H54 (cell line): ENCODE measurements around the gene GTF3C4.
"Not testable (repeated sequence)": the region's sequence is repeated elsewhere in the genome, so short reads cannot be mapped to it uniquely, and the experiment has no call there.

ENCODE experiments used
- DNase-seq: peaks from one replicate; pipeline ENCODE4 v3.0.0; 2011; ENCODE audit warnings: low spot score, mixed read lengths; ENCODE audit not compliant: insufficient read length
- FAIRE-seq: peaks from 3 replicates; lab custom pipeline; 2011; peaks lifted over from hg19 to GRCh38; lab: Jason Lieb, UNC
- POLR2A ChIP-seq: IDR thresholded peaks from 2 replicates; pipeline ENCODE4 v1.6.1; 2011; ENCODE audit warnings: low read depth, mild to moderate bottlenecking, low read length

Gene GTF3C4

DNA sequence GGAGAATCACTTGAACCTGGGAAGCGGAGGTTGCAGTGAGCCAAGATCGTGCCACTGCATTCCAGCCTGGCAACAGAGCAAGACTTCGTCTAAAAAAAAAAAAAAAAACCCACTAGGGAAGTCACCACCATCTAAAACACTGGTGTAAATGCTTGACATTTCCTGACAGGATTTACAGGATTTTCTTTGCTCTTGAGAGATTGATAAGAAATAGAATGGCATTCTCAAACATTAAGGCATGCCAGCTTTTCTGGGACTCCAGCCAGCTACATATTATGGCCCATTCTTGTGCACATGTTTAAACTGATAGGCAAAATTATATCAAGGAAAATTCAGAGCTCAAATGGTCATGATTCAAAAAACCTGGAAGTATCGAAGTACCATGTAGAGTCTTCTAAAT lies 28.7 kb downstream of the GTF3C4 start:
- FAIRE-seq (no peak), DNase-seq (no peak)
- TF ChIP-seq POLR2A: no peak

DNA sequence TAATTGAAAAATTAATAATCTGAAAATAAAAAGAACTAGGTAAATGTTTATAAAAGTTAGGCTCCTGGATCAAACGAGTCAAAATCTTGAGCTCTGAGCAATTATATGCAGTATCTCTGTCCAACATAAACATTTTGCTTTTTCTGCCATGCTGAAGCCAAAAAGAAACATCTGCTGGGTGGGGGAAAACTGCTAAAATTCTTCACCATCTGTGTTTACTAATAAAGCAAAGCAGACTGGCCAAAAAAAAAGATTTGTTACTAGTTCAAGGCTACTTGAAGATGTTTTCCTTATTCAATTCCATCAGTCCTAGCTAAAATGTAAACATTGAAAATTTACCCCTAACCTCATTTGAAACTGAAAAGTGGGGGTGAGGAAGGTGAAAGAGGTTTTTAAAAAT lies 29.7 kb downstream of the GTF3C4 start:
- DNase-seq: no peak
- no peak for FAIRE-seq
- TF ChIP-seq POLR2A: no peak

DNA sequence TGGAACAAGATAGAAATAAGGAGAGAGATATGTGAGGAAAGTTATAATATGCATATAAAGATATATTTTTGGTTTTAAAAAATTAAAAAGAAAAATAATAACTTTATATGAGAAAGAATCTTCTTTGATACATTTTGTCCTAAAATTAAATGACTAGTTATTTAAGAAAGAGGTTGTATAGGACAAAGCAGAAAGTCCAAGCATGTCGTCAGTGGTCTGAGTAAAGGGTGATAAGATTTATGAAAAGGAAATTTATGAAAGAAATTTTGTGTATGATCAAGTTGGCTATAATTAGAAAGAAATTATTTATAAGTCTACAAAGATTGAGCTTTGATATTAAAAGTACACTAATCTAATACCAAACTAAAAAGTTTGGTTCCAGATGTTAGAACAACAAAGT lies 32.0 kb downstream of the GTF3C4 start:
- TF ChIP-seq POLR2A: no peak
- DNase-seq (no peak), FAIRE-seq (no peak)

DNA sequence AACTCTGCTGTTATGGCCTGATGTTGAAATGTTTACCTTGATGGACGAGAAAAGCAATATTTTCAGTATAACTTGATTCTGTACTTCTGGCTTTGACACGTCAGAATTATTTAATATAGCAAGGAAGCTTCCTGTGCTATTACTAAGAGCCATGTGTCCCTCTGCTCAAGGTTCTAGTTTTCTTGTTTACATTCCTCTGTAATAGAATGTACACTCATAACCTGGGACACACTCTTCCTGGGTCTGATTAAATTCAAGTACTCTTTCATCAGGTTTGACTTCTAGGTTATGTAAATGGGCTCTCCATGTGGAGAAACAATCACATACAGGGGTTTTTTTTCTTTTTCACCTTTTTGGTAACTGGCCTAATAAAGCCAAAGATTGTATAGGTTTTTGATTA lies 33.1 kb downstream of the GTF3C4 start:
- FAIRE-seq: no peak
- DNase-seq: no peak
- TF ChIP-seq POLR2A: no peak

DNA sequence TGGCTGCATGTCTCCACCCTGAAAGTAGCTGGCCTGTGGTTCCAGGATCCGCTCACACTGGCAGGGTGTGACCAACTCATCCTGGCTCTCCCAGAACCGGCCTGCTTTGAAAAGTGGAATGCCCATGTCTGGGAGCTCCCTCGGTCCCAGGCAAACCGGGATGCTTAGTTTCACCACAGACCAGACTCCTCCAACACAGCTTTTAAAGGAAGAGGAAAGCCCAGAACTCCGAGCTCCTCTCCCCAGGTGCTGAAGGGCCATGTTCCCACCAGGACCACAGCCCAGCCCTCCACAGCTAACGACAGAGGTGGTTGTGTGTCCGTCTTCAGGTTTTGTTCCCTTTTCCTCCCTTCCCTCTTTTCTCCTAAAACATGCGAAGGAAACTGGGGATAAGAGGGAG lies 38.0 kb downstream of the GTF3C4 start:
- FAIRE-seq: no peak

DNA sequence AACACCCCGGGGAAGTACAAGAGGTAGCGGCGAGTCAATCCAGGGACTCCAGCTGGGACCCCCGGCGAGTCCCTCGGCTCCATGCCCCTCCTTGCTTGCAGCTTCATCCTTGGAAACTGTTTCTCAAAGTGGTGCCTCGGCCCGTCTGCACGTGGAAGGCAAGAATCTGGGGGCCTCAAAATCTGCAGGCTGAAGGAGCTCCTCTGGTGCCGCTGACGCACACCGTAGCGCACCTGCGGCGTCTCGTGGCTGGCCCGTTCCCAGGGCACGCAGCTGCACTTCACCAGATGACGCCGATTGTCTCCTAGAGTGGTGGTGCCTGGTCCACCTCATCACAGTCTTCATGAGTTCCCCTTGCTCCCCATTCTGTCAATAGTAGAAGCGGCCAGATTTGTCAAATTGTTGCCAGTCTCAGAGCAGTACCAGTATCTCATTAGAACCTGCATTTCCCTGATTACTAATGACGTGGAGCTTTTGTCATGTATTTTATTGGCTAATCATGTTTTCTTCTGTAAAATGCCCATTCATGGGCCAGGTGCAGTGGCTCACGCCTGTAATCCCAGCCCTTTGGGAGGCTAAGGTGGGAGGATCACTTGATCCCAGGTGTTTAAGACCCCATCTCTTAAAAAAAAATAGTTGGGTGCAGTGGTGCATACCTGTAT lies 38.6 kb downstream of the GTF3C4 start:
- FAIRE-seq: no peak
- no peak for DNase-seq
- no peak for TF ChIP-seq POLR2A

More for the DNA sequence above, 38.0 kb downstream of the GTF3C4 start:
- no peak for DNase-seq
- TF ChIP-seq POLR2A: no peak

DNA sequence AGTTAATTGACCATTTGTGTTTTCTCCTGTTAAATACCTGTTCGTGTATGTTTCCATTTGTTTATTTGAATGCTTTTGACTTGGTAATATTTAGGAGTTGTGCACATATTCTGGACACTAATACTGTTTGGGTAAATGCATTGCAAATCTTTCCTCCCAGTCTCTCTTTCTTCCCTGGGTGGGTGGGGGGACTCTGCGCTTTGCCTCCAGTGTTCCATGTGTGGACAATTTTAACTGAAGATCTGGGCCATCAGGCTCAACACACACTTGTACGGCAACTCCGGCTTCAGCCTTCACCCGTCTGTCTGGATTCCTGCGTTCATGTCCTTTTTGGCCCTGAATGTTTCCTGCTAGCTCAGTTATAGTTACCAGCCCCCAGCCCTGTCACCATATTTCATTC lies 40.1 kb downstream of the GTF3C4 start:
- no peak for DNase-seq
- no peak for FAIRE-seq
- TF ChIP-seq POLR2A: no peak

DNA sequence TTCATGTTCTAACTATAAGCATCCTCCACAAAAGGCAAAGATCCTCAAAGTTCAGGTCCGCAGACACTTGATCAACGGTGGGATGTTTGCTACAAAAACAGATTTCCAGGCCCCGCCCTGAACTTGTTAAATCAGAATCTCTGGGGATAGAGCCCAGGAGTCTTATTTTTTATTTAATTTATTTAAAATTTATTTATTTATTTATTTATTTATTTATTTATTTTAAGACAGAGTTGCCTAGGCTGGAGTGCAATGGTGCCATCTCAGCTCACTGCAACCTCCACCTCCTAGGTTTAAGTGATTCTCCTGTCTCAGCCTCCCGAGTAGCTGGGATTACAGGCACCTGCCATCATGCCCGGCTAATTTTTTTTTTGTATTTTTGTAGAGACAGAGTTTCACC lies 40.9 kb downstream of the GTF3C4 start:
- FAIRE-seq, DNase-seq: not testable (repeated sequence)

DNA sequence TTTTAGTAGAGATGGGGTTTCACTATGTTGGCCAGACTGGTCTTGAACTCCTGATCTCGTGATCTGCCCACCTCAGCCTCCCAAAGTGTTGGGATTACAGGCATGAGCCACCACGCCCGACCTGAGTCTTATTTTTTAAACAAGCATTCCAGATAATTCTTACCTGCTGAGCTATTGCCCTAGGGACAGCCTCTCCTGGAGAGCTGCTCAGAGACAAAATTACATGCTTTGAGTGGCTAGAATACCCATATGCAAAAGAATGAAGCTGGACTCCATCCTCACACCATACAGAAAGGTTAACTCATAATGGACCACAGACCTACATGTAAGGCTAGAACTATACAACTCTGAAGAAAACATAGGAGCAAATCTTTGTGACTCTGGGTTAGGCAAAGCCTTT lies 41.6 kb downstream of the GTF3C4 start:
- no peak for FAIRE-seq

DNA sequence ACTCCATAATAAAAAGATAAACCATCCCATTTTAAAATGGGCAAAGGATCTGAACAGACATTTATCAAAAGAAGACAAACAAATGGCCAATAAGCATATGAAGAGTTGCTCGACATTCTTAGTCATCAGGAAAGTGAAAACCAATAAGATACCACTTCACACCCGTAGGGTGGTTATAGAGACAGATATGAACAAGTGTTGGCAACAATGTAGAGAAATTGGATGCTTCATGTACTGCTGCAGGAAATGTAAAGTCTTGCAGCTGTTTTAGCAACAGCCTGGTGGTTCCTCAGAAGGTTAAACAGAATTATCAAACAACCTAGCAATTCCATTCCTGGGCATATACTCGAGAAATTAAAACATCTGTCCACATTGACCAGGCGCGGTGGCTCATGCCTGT lies 42.5 kb downstream of the GTF3C4 start:
- DNase-seq (no peak), FAIRE-seq (no peak)
- TF ChIP-seq POLR2A: no peak

More for the DNA sequence above, 41.6 kb downstream of the GTF3C4 start:
- TF ChIP-seq POLR2A: no peak
- no peak for DNase-seq

DNA sequence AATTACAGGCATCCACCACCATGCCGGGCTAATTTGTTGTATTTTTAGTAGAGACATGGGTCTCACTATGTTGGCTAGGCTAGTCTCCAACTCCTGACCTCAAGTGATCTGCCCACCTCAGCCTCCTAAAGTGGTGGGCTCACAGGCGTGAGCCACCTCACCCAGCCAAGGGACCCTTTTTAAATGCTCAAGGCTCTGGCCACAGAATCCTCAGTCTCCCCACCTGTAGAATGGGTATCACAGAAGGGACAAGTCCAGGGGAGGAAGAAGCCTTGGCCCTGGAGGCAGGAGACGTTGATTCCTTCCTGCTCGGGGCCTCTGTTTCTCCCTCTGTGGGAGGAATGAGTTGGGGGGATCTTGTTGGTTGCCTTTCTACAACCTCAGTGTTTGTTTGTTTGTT lies 45.7 kb downstream of the GTF3C4 start:
- FAIRE-seq: no peak
- no peak for TF ChIP-seq POLR2A

DNA sequence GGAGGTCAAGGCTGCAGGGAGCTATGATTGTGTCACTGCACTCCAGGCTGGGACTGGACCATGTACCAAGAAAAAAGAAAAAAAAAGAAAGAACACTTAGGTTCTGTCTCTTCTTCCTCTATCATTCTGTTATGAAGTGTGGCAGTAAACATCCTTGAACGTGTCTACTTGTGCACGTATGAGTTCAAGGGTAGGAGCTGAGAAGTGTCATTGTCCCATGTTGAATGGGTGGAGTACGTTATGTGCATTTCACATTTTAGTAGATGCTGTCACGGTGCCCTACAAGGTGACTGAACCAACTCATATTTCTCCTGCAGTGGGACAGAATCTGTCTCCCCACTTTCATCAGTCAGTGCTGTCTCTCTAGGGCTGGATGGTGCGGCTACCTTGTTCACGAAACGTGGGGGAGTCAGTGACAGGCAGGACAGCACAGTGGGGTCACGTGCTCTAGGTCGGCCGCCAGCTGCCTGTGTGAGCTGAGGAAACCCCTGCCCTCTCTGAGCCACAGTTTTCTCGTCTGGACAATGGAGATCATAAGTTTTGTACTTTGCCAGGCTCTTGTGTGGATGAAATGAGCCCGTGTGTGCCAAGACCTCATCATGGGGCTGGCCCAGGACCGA lies 47.2 kb downstream of the GTF3C4 start:
- FAIRE-seq (no peak), DNase-seq (no peak)
- TF ChIP-seq POLR2A: no peak

More for the DNA sequence above, 45.7 kb downstream of the GTF3C4 start:
- no peak for DNase-seq

DNA sequence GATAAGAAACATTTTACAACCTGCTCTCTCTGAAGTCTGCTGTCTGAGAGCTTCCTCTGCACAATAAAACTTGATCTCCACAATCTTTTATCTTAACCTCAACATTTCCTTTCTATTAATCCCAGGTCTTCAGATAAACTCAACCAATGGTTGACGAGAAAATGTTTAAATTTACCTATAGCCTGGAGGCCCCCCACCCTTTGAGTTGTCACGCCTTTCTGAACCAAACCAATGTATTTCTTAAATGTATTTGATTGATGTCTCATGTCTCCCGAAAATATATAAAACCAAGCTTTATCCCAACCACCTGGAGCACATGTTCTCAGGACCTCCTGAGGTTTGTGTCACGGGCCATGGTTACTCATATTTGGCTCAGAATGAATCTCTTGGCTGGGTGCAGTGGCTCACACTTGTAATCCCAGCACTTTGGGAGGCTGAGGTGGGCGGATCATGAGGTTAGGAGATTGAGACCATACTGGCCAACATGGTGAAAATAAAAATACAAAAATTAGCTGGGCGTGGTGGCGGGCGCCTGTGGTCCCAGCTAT lies 48.2 kb downstream of the GTF3C4 start:
- not testable (repeated sequence) for DNase-seq, FAIRE-seq

DNA sequence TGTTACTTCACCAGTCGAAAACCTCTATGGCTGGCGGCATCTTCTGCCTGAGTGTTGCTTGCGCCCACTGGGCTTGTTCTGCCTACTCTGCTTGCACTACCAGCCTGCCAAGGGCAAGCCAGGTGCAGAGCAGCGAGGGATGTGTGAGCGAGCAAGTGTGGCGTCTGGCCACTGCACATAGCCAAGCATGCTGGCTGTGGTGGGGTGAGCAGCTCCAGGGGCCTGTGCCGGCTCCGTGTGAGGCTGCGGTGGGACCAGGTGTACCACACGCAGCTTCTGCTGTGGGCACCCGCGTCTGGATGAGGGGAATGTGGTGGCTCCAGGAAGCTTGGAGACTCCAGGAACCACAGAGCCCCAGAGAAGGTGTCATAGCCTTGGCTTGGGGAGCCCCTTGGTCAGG lies 51.4 kb downstream of the GTF3C4 start:
- TF ChIP-seq POLR2A: no peak
- DNase-seq (no peak), FAIRE-seq (no peak)

DNA sequence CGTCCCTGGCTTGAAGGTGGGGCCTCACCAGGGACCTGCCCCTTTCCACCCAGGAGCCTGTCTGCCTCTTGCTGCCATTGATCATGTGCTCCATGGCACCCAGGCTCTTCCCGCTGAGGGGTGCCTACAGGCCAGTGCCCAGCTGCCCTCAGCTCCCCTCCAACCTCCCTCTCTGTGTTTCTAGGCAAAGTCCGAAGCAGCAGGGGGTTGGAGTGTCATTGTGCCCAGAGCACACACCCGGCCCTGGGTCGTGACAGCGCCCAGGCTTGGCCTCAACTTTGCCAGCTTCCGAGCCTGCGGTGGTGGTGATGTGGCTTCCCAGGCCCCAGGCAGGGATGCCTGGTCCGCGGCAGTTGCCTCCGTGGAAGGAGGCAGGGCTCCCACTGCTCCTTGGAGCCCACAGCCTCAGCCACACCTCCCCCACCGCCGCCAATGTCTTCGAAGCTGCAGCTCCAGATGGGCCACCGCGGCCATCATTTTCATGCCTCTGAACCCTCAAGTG lies 52.4 kb downstream of the GTF3C4 start:
- DNase-seq: no peak
- no peak for FAIRE-seq
- TF ChIP-seq POLR2A: no peak

DNA sequence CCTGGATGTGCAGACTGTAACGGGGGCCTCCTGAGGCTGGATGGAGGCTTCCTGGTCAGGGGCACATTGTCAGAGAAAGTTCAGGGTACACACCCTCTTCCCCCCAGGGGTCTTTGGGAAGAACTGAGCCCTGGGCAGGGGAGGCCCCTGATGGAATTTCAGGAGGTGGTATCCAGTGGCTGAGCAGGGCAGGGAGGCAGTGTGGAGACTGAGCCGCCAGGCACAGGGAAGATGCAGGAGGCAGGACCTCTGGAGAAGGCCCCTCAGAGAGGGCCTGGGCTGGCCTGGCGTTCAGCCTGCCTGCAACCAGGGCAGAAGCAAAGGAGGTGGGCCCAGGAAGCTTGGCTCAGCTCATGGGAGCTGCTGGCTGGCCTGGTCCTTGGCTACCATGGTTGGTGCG lies 53.5 kb downstream of the GTF3C4 start:
- FAIRE-seq: no peak
- DNase-seq: no peak
- TF ChIP-seq POLR2A: no peak
